Fibroblast of pulmonary artery (primary cell): Measurements from ENCODE around the gene EPC2.

Experiments used
- DNase-seq: peaks from one replicate; pipeline ENCODE4 v3.0.0-alpha.2; 2010; ENCODE audit warnings: low read depth
- H3K4me3 ChIP-seq: replicated peaks from 2 replicates; pipeline ENCODE4 v1.5.1; 2011; ENCODE audit warnings: low read depth, mild to moderate bottlenecking, control low read depth, low read length, moderate library complexity
- CTCF ChIP-seq: IDR thresholded peaks from 2 replicates; pipeline ENCODE4 v1.5.1; 2011; ENCODE audit warnings: mild to moderate bottlenecking, control low read depth, low read length, inconsistent platforms; ENCODE audit errors: missing control alignments

Gene EPC2

GRCh38 chr2:148832637-148833036 is 188.1 kb downstream of the EPC2 start:
- no peak overlapping the region for H3K4me3 ChIP-seq
- DNase-seq: no peak
- TF ChIP-seq CTCF: no peak
